Subcutaneous adipose tissue (tissue), 4 donors: ENCODE measurements around the gene PDCD10. TPM values are rescaled to one million over a fixed set of nuclear protein-coding genes. Genes with fewer than 3 reads are reported as not detected.

Experiments used
- total RNA-seq, 4 donors: library from RNA; depleted of rRNA; stranded (reverse); fragments of >200 nt; gene quantifications; one replicate each; pipeline ENCODE4 v1.1.0, GENCODE V29; 2016
- TF ChIP-seq, protein P1 (sequence below): fragments of 450-650 bp; IDR thresholded peaks from one replicate; pipeline ENCODE4 v1.5.1; 2016; ENCODE audit warnings: low read depth, mild to moderate bottlenecking, control low read depth, antibody characterized with exemption, moderate library complexity

The PDCD10 gene
- total RNA-seq, 4 donors from 2014 or later = 46.5 to 103 (median 77.6) TPM

DNA sequence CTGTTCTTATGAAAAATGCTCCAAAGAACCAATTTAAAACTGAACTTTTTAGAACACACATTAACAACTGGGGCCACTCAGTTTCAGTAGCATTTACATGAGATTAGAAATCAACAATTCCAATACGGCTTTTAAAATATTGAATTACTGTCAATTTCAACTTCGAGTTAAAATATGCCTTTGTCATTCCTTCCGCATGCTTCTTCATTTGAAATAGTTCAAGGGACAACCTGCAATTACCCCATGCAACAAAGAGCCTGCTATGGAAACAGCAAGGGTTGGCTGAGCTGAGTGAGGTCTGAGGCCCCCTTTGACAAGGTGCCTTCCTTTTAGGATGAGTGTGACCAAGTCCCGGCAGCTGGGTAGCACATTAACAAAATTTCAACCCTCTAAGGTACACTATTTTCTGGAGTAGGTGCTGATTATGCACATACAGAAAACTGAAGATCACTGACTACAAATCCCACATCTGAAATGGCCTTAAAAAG lies 11.6 kb downstream of the PDCD10 start:
- TF ChIP-seq, protein P1, sequence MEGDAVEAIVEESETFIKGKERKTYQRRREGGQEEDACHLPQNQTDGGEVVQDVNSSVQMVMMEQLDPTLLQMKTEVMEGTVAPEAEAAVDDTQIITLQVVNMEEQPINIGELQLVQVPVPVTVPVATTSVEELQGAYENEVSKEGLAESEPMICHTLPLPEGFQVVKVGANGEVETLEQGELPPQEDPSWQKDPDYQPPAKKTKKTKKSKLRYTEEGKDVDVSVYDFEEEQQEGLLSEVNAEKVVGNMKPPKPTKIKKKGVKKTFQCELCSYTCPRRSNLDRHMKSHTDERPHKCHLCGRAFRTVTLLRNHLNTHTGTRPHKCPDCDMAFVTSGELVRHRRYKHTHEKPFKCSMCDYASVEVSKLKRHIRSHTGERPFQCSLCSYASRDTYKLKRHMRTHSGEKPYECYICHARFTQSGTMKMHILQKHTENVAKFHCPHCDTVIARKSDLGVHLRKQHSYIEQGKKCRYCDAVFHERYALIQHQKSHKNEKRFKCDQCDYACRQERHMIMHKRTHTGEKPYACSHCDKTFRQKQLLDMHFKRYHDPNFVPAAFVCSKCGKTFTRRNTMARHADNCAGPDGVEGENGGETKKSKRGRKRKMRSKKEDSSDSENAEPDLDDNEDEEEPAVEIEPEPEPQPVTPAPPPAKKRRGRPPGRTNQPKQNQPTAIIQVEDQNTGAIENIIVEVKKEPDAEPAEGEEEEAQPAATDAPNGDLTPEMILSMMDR = no peak

DNA sequence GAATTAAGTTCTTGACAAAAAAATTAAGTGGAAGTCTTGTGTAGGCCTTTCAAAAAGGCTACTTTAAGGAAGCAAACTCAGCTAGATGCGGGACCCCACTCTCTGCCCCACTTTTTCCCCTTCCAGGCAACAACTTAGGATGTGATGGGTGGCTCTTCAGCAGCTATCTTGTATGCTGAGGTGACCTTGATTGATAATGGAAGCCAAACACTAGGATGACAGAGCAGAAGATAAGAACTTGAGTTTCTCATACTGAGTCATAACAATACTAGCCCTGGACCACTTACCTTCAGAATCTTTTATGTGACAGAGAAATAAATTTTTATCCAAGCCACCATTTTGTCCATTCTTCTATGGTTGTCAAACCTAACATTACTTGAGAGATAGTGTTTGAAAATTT lies 16.1 kb downstream of the PDCD10 start:
- TF ChIP-seq, protein P1 = no peak

DNA sequence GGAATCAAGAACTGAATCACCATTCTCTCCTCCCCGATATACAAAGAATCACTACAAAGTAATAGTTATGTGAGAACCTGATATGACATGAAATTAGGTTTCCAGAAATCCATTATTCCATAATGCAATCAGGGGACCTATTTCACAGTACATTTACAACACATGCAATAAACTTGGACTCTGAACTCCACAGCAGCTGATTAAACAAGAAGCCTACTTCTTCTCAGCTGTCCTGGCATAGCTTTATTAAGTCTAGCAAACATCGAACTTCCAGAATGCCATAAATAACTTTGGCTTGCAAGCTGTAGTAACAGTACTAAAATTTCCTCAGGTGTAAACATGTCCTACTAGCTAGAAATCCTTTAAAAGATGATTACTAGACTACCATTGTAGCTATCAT lies 17.8 kb downstream of the PDCD10 start:
- TF ChIP-seq, protein P1 = no peak

DNA sequence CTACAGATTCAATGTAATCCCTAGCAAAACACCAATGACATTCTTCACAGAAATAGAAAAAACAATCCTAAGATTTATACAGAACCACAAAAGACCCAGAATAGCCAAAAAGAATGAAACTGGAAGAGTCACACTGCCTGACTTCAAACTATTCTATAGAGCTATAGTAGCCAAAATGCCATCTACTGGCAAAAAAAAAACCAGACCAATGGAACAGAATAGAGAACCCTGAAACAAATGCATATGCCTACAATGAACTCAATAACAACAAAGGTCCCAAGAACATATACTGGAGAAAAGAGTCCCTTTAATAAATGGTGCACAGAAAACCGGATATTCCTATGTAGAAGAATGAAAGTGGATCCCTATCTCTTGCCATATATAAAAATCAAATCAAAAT lies 19.8 kb downstream of the PDCD10 start:
- TF ChIP-seq, protein P1 = no peak

DNA sequence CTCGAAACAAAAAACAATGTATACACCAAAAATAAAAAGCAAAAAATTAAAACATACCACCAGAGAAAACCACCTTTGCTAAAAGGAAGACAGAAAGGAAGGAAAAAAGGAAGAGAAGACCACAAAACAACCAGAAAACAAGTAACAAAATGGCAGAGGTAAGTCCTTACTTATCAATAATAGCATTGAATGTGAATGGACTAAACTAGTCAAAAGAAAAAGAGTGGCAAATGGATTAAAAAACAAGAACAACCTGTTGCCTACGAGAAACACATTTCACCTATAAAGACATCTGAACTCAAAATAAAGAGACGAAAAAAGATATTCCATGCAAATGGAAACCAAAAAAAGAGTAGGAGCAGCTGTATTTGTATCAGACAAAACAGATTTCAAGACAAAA lies 22.2 kb downstream of the PDCD10 start:
- TF ChIP-seq, protein P1 = no peak

DNA sequence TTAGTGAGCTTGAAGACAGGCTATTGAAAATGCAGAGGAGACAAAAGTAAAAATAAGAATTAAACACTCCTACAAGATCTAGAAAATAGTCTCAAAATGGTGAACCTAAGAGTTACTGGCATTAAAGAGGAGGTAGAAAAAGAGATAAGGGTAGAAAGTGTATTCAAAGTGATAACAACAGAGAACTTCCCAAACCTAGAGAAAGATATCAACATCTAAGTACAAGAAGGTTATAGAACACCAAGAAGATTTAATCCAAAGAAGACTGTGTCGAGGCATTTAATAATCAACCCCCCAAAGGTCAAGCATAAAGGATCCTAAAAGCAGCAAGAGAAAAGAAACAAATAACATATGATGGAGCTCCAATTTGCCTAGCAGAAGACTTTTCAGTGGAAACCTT lies 23.3 kb downstream of the PDCD10 start:
- TF ChIP-seq, protein P1 = no peak

DNA sequence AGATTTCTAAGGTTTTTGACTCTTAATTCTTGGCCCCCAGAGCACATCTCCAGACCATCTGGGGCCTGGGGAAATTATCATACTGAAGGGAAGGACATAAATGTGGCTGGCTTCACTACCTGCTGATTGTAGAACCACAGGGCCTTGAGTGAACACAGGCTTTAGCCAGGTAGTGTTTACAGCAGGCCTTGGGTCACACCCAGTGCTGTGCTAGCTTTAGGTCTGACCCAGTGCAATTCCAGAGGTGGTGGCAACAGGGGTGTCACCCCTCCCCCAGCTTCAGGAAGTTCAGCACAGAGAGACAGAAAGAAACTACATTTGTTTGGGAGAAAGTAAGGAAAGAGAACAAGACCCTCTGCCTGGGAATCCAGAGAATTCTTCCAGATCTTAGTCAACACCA lies 24.1 kb downstream of the PDCD10 start:
- TF ChIP-seq, protein P1 = no peak
